H9 (cell line): ENCODE measurements around the gene DLG2. TPM values are rescaled to one million over a fixed set of nuclear protein-coding genes. Genes with fewer than 3 reads are reported as not detected.

ENCODE experiments used
- DNase-seq: peaks from one replicate; pipeline ENCODE4 v3.0.0-alpha.2; 2017
- H2AFZ ChIP-seq: one replicate; pipeline ENCODE4 v1.6.1; 2013; ENCODE audit warnings: mild to moderate bottlenecking, low read length, control low read depth, moderate library complexity
- H2AK5ac ChIP-seq: 2 replicates; pipeline ENCODE4 v1.6.1; 2013; ENCODE audit warnings: low read length, control low read depth, mixed read lengths; ENCODE audit not compliant: insufficient read length
- H2BK120ac ChIP-seq: one replicate; pipeline ENCODE4 v1.6.1; 2013; ENCODE audit warnings: low read depth, mild to moderate bottlenecking, low read length, control low read depth, inconsistent platforms; ENCODE audit not compliant: poor library complexity, severe bottlenecking
- H2BK12ac ChIP-seq: 2 replicates; pipeline ENCODE4 v1.6.1; 2013; ENCODE audit warnings: low read length, control low read depth, mixed read lengths, low read depth; ENCODE audit not compliant: insufficient read length
- H2BK15ac ChIP-seq: 2 replicates; pipeline ENCODE4 v1.6.1; 2013; ENCODE audit warnings: low read depth, low read length, control low read depth
- H2BK20ac ChIP-seq: one replicate; pipeline ENCODE4 v1.6.1; 2013; ENCODE audit warnings: low read depth, mild to moderate bottlenecking, low read length, control low read depth, inconsistent platforms; ENCODE audit not compliant: poor library complexity, severe bottlenecking
- H2BK5ac ChIP-seq: 2 replicates; pipeline ENCODE4 v1.6.1; 2013; ENCODE audit warnings: low read length, control low read depth, mixed read lengths; ENCODE audit not compliant: insufficient read length
- H3K14ac ChIP-seq: 2 replicates; pipeline ENCODE4 v1.6.1; 2013; ENCODE audit warnings: low read length, control low read depth; ENCODE audit not compliant: insufficient read depth
- H3K18ac ChIP-seq: 2 replicates; pipeline ENCODE4 v1.6.1; 2013; ENCODE audit warnings: low read depth, mild to moderate bottlenecking, mixed read lengths, low read length, control low read depth; ENCODE audit not compliant: insufficient read length
- H3K23ac ChIP-seq: 2 replicates; pipeline ENCODE4 v1.6.1; 2013; ENCODE audit warnings: low read length, control low read depth, mixed read lengths, low read depth; ENCODE audit not compliant: insufficient read length
- H3K23me2 ChIP-seq: 2 replicates; pipeline ENCODE4 v1.6.1; 2013; ENCODE audit warnings: low read depth, mild to moderate bottlenecking, mixed read lengths, low read length, control low read depth; ENCODE audit not compliant: insufficient read length, poor library complexity, severe bottlenecking
- H3K27ac ChIP-seq: 2 replicates; pipeline ENCODE4 v1.5.1; 2013; ENCODE audit warnings: low read length, control low read depth, mixed read lengths, low read depth; ENCODE audit not compliant: insufficient read length
- H3K27me3 ChIP-seq: 2 replicates; pipeline ENCODE4 v1.6.1; 2013; ENCODE audit warnings: low read length, control low read depth, inconsistent platforms; ENCODE audit not compliant: insufficient read depth
- H3K4ac ChIP-seq: 2 replicates; pipeline ENCODE4 v1.6.1; 2013; ENCODE audit warnings: low read depth, mild to moderate bottlenecking, control low read depth, inconsistent platforms, low read length, moderate library complexity
- H3K4me1 ChIP-seq: 2 replicates; pipeline ENCODE4 v1.6.1; 2013; ENCODE audit warnings: low read length, control low read depth, inconsistent platforms; ENCODE audit not compliant: insufficient read depth
- H3K4me2 ChIP-seq: 2 replicates; pipeline ENCODE4 v1.6.1; 2013; ENCODE audit warnings: low read length, control low read depth, mixed read lengths; ENCODE audit not compliant: insufficient read length, insufficient read depth
- H3K56ac ChIP-seq: 2 replicates; pipeline ENCODE4 v1.6.1; 2013; ENCODE audit warnings: low read depth, mild to moderate bottlenecking, mixed read lengths, low read length, control low read depth; ENCODE audit not compliant: insufficient read length
- H3K79me1 ChIP-seq: 2 replicates; pipeline ENCODE4 v1.6.1; 2013; ENCODE audit warnings: low read depth, mild to moderate bottlenecking, moderate library complexity, low read length, control low read depth, inconsistent platforms; ENCODE audit not compliant: insufficient read depth, poor library complexity, severe bottlenecking
- H3K79me2 ChIP-seq: 2 replicates; pipeline ENCODE4 v1.6.1; 2013; ENCODE audit warnings: low read length, control low read depth, inconsistent platforms; ENCODE audit not compliant: insufficient read depth
- H3K9ac ChIP-seq: 2 replicates; pipeline ENCODE4 v1.6.1; 2013; ENCODE audit warnings: low read length, control low read depth, mixed read lengths; ENCODE audit not compliant: insufficient read length; ENCODE audit errors: extremely low read depth
- H3K9me3 ChIP-seq: one replicate; pipeline ENCODE4 v1.6.1; 2013; ENCODE audit warnings: low read depth, low read length, inconsistent platforms; ENCODE audit not compliant: control insufficient read depth
- H3T11ph ChIP-seq: one replicate; pipeline ENCODE4 v1.6.1; 2013; ENCODE audit warnings: mild to moderate bottlenecking, low read length, control low read depth, inconsistent platforms
- H4K20me1 ChIP-seq: one replicate; pipeline ENCODE4 v1.6.1; 2013; ENCODE audit not compliant: control insufficient read depth, insufficient read length, insufficient read depth
- H4K5ac ChIP-seq: 2 replicates; pipeline ENCODE4 v1.6.1; 2013; ENCODE audit warnings: low read depth, mild to moderate bottlenecking, mixed read lengths, low read length, control low read depth; ENCODE audit not compliant: insufficient read length
- H4K8ac ChIP-seq: replicated peaks from 2 replicates; pipeline ENCODE4 v1.6.1; 2013; ENCODE audit warnings: low read length, control low read depth, mixed read lengths, low read depth; ENCODE audit not compliant: insufficient read length
- H4K91ac ChIP-seq: 2 replicates; pipeline ENCODE4 v1.6.1; 2013; ENCODE audit warnings: low read depth, mild to moderate bottlenecking, moderate library complexity, mixed read lengths, low read length, control low read depth; ENCODE audit not compliant: insufficient read length
- H3K27ac Mint-ChIP-seq, 3 experiments: 2 replicates in 2 of 3; 3 replicates in 1 of 3; pipeline ENCODE4 v1.8.0; 2020 to 2021; ENCODE audit warnings: mixed read lengths in 3 of 3, mild to moderate bottlenecking in 1 of 3, moderate library complexity in 1 of 3
- H3K27me3 Mint-ChIP-seq: 2 replicates; pipeline ENCODE4 v1.8.0; 2021; ENCODE audit warnings: low read depth, mild to moderate bottlenecking, moderate library complexity, mixed read lengths
- H3K36me3 Mint-ChIP-seq, 3 experiments: 2 replicates in 2 of 3; 3 replicates in 1 of 3; pipeline ENCODE4 v1.8.0; 2020 to 2021; ENCODE audit warnings: low read depth in 3 of 3, mixed read lengths in 3 of 3; ENCODE audit not compliant: insufficient read depth in 1 of 3
- H3K4me1 Mint-ChIP-seq, 2 experiments: 2 replicates each; pipeline ENCODE4 v1.8.0; 2020; ENCODE audit warnings: mixed read lengths in 2 of 2
- H3K4me3 Mint-ChIP-seq, 2 experiments: 2 replicates in 1 of 2; 3 replicates in 1 of 2; pipeline ENCODE4 v1.8.0; 2020 to 2021; ENCODE audit warnings: mild to moderate bottlenecking in 2 of 2, mixed read lengths in 2 of 2, moderate library complexity in 1 of 2
- H3K9me3 Mint-ChIP-seq, 2 experiments: 2 replicates in 1 of 2; 3 replicates in 1 of 2; pipeline ENCODE4 v1.8.0; 2020; ENCODE audit warnings: mild to moderate bottlenecking in 2 of 2, mixed read lengths in 2 of 2, moderate library complexity in 1 of 2
- WGBS: extraction: QIAGEN DNeasy Blood & Tissue Kit; methylation state at CpG from one replicate; pipeline ENCODE4 v1.1.7; 2013; ENCODE audit warnings: missing lambda C conversion rate, low lambda C conversion rate, mixed read lengths; ENCODE audit not compliant: insufficient read length; ENCODE audit errors: extremely low coverage; 5-methylcytosine and 5-hydroxymethylcytosine counted together
- total RNA-seq: library from RNA; stranded (reverse); gene quantifications from 2 replicates; pipeline ENCODE4 v1.2.1, GENCODE V29; 2021
- TF ChIP-seq, protein P1 (sequence below): fragments of 200-600 bp; sonication (generic); conservative IDR thresholded peaks from 3 replicates; pipeline ENCODE4 v1.8.0; 2021; ENCODE audit warnings: antibody characterized with exemption, mild to moderate bottlenecking

The DLG2 gene
- total RNA-seq, 1 experiment from 2014 or later = 8.0 TPM

DNA sequence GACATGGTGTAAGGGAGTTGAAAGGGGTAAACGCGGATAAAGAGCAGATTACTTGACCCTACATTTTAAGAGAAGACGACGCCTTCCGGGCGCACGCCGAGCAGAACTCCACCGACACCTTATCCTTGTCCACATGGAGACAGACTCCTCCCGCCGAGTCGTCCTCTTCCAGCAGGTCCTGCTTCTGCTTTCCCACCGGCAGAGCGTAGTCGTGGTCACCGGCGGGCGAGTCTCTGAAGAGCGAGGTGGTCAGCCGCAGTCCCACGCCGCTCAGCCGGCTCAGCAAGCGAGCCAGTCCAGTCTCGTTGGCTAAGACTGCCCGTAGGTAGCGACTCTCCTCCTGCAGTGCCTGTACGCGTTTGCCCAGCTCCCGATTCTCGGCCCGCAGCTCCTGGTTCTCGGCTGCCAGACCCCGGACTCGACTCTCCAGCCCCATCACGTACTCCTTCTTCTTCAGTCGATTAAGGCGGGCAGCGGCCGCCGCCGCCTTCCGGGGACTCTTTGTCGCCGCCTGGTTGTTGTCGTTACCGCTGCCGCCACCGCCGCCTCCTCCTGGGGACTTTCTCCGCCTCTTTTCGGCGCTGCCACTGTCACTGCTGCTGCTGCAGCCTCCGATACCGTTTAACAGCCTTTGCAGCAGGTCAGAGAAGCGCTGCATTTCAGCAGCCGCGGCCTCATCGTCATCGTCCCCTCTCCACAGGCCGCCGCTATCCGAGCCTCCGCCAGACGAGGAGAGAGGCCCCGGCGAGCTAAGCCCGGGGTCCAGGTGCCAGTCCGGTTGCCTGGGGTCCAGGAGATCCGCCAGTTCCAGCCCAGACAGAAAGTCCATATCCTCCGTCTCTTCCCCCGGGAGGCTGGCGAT is 36.8 kb upstream of the DLG2 start:
- DNase-seq = peak; percentile 64
- H3K4ac ChIP-seq = peak overlapping the region; percentile 92; the same call in 1 of the 2 replicates
- H3K27me3 ChIP-seq = no peaks in the 10 kb centered on the region; the same call in 1 of the 2 replicates
- H4K20me1 ChIP-seq = no peaks in the 10 kb centered on the region
- peak overlapping the region; percentile 70 for H4K5ac ChIP-seq
- no peak overlapping the region for H4K8ac ChIP-seq
- Mint-ChIP-seq H3K27me3 (no peaks in the 10 kb centered on the region; the same call in 1 of the 2 replicates), H3K27ac (peak overlapping the region; percentile 97 to 99 (median 98)), H3K4me3 (peak overlapping the region; percentile 98 to 100), H3K9me3 (no peaks in the 10 kb centered on the region; a peak in 1 of 5 replicates), H3K36me3 (peaks cover 37 to 52% (median 41%) of the 10 kb centered on the region in 3 experiments), H3K4me1 (peaks cover 32 to 42% of the 10 kb centered on the region in 2 experiments)
- no peak overlapping the region for H2BK12ac ChIP-seq
- H2BK20ac ChIP-seq = no peak overlapping the region
- H3K27ac ChIP-seq = peak overlapping the region; percentile 42
- H2AK5ac ChIP-seq = no peak overlapping the region
- no peak overlapping the region for H2AFZ ChIP-seq
- H4K91ac ChIP-seq = peak overlapping the region; percentile 98
- peak overlapping the region; percentile 90 for H2BK5ac ChIP-seq
- no peaks in the 10 kb centered on the region for H3K4me1 ChIP-seq
- no peaks in the 10 kb centered on the region for H3K79me1 ChIP-seq
- H3K79me2 ChIP-seq = peaks cover 26% of the 10 kb centered on the region
- peak overlapping the region; percentile 100 for H3K4me2 ChIP-seq
- no peak overlapping the region for H3K23ac ChIP-seq
- no peak overlapping the region for H2BK120ac ChIP-seq
- H3K23me2 ChIP-seq = peaks cover 7% of the 10 kb centered on the region
- TF ChIP-seq, protein P1, sequence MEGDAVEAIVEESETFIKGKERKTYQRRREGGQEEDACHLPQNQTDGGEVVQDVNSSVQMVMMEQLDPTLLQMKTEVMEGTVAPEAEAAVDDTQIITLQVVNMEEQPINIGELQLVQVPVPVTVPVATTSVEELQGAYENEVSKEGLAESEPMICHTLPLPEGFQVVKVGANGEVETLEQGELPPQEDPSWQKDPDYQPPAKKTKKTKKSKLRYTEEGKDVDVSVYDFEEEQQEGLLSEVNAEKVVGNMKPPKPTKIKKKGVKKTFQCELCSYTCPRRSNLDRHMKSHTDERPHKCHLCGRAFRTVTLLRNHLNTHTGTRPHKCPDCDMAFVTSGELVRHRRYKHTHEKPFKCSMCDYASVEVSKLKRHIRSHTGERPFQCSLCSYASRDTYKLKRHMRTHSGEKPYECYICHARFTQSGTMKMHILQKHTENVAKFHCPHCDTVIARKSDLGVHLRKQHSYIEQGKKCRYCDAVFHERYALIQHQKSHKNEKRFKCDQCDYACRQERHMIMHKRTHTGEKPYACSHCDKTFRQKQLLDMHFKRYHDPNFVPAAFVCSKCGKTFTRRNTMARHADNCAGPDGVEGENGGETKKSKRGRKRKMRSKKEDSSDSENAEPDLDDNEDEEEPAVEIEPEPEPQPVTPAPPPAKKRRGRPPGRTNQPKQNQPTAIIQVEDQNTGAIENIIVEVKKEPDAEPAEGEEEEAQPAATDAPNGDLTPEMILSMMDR = peak; percentile 57
- H3K9ac ChIP-seq = peak overlapping the region; percentile 98
- no peak overlapping the region for H3K56ac ChIP-seq
- no peak overlapping the region for H3T11ph ChIP-seq
- H2BK15ac ChIP-seq = no peak overlapping the region
- WGBS = no CpG with 5 or more reads among the region's 73 CpGs
- H3K14ac ChIP-seq = peak overlapping the region; percentile 98
- peak overlapping the region; percentile 94 for H3K18ac ChIP-seq
- no peaks in the 10 kb centered on the region for H3K9me3 ChIP-seq
